ENCODE data around the gene PLXNB1. TPM values are rescaled to one million over a fixed set of nuclear protein-coding genes. Genes with fewer than 3 reads are reported as not detected.
A peak's percentile ranks its signal among the peaks of the same experiment; 100 is the strongest.
"Not testable (repeated sequence)": the region's sequence is repeated elsewhere in the genome, so short reads cannot be mapped to it uniquely, and the experiment has no call there.

The PLXNB1 gene, protein sequence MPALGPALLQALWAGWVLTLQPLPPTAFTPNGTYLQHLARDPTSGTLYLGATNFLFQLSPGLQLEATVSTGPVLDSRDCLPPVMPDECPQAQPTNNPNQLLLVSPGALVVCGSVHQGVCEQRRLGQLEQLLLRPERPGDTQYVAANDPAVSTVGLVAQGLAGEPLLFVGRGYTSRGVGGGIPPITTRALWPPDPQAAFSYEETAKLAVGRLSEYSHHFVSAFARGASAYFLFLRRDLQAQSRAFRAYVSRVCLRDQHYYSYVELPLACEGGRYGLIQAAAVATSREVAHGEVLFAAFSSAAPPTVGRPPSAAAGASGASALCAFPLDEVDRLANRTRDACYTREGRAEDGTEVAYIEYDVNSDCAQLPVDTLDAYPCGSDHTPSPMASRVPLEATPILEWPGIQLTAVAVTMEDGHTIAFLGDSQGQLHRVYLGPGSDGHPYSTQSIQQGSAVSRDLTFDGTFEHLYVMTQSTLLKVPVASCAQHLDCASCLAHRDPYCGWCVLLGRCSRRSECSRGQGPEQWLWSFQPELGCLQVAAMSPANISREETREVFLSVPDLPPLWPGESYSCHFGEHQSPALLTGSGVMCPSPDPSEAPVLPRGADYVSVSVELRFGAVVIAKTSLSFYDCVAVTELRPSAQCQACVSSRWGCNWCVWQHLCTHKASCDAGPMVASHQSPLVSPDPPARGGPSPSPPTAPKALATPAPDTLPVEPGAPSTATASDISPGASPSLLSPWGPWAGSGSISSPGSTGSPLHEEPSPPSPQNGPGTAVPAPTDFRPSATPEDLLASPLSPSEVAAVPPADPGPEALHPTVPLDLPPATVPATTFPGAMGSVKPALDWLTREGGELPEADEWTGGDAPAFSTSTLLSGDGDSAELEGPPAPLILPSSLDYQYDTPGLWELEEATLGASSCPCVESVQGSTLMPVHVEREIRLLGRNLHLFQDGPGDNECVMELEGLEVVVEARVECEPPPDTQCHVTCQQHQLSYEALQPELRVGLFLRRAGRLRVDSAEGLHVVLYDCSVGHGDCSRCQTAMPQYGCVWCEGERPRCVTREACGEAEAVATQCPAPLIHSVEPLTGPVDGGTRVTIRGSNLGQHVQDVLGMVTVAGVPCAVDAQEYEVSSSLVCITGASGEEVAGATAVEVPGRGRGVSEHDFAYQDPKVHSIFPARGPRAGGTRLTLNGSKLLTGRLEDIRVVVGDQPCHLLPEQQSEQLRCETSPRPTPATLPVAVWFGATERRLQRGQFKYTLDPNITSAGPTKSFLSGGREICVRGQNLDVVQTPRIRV (N-terminal part only)
- total RNA-seq = 0.63 TPM

DNA sequence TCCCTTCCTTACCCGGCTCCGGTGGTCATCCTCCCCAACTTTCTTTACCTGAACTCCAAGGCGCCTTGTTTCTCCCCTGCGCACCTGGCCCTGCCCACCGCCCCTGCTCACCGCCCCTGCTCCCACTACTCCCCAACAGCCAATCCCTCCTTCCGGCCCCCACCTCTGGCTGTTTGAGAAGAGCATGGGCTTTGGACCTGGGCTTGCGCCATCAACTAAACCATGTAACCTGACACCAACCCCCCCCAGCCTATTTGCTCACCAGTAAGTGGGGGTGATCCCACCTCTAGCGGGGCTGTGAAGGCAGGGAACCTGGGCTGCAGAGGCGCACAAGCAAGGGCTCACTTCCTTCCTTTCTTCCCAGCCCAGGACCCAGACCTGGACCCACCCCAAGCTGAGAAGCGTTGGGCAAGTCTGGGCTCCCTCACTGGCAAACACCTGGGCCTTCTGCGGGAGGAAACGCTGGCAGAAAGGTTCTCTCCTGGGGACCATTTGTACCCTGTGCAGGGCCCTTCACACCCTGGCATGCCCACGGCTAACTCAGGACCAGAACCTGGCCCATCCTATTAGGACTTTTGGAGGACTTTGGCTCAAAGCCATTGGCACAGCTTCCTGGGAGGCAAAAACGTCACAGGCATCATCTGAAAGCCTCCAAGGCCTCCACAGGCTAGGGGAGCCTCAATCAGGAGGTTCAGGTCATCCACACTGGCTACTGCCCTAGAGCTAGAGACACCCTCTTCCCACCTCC, at the start of gene PLXNB1:
PLXNB1 (minus strand) TSS at position 127 of the 748 bp plus-strand sequence. CDS start 5,475 bp downstream, outside the sequence.
- no peaks in the 10 kb centered on the region for H3K27me3 ChIP-seq (ENCODE audit: insufficient read depth, low read length)
- H3K4me1 ChIP-seq (ENCODE audit: insufficient read depth, low read length) = peaks cover 7% of the 10 kb centered on the region
- H3K9me3 ChIP-seq (ENCODE audit: low read depth, low read length) = no peaks in the 10 kb centered on the region
- peak within 1 kb of the TSS; percentile 47 for H3K4me3 ChIP-seq (ENCODE audit: low read length)

DNA sequence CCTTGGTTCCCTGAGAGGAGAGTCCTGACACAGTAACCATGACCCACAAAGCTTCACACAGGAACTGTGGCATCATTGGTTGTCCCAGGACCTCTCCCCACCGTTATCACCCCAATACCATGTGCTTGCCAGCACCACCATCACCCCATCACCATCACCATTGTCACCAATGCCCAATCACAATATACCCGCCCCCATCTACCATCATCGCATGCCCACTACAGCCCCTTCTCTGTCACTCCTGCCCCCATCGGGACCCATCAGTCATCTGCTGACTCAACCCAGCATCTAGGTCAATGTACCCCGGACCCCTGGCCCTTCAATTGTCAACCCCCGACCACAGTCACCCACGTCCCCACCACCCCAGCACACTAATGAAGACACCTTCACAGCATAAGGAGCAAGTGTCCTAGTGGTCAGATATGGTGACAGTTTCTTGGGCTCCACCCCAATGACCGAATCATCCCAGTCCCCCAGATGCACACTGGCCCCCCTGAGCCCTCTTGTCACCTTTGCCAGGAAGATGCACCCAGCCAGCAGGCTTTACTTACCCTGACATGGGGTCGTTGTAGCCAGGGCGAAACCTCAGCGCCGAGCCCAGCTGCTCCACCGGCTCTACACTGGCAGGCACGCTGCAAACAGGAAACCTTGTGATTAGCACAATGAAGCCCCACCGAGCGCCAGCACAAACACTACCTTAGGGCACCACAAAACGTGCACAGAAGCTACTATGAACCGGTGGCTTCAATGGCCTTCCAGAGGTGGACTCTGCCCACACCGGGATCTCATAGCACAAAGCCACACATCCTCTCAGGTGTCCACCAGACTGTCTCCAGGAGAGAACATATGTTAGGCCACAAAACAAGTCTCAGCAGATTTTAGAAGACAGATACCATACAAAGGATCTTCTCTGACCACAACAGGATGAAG, 49.0 kb upstream of the PLXNB1 start:
- Histone ChIP-seq H3K4me3 (ENCODE audit: low read length) (peak overlapping the region; percentile 1), H3K4me1 (ENCODE audit: insufficient read depth, low read length) (peaks cover 32% of the 10 kb centered on the region), H3K27me3 (ENCODE audit: insufficient read depth, low read length) (no peaks in the 10 kb centered on the region), H3K9me3 (ENCODE audit: low read depth, low read length) (no peaks in the 10 kb centered on the region)

DNA sequence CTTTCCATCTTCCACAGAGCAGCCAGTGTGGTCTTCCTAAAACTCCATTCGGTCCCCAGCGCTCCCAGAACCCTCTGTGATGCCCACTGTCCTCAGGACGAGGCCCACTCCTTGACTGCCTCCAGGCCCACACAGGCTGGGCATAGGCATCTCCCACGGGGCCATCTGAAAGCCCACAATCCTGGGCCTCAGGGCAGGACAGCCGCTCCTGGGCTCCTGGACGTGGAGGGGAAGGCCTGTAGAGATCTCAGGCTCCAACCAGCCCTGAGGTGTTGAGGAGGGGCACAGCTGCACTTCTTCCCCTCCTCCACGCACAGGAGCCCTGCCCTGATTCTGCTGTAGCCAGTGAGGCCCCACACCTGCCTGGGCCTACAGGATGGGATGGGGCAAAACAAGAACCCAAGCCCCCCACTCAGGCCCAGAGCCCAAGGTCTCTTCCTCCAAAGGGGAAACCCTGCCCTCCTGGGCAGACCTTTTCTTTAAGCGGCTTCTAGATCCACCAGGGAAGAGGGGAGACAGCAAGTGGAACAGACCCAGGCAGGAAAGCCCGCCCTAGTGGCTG, 48.2 kb upstream of the PLXNB1 start:
- Histone ChIP-seq H3K4me1 (ENCODE audit: insufficient read depth, low read length) (peaks cover 40% of the 10 kb centered on the region), H3K27me3 (ENCODE audit: insufficient read depth, low read length) (no peaks in the 10 kb centered on the region), H3K4me3 (ENCODE audit: low read length) (no peak overlapping the region), H3K9me3 (ENCODE audit: low read depth, low read length) (no peaks in the 10 kb centered on the region)

DNA sequence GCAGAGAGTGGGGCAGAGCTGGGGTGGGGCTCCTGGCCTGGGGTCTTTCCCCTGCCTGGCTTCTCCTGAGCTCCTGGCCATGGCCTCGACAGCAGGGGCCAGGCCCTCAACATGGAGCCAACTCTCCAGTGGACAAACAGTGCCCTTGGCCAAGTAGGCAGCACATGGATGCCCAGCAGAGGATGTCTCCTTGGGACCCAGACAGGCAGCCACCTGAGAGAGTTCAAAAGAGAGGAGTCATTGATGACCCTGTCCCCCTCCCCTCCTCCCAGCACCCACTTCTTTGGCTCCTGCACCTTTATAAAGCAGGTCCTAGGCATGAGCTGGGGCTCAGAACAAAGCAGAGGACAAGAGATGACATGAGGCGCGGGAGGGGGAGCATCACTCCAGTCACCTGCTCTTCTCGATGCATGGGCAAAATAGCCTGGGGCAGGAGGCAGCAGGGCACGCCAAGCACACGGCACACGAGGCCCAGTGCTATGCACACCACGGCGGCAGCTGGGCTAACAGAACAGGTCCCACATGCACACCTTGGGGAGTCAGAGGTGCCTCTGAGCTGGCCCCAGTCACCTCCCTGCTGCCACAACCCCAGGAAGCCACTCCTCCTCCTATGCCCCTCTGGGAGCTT, 46.7 kb upstream of the PLXNB1 start:
- H3K4me1 ChIP-seq (ENCODE audit: insufficient read depth, low read length) = peaks cover 51% of the 10 kb centered on the region
- H3K27me3 ChIP-seq (ENCODE audit: insufficient read depth, low read length) = no peaks in the 10 kb centered on the region
- H3K9me3 ChIP-seq (ENCODE audit: low read depth, low read length) = no peaks in the 10 kb centered on the region
- H3K4me3 ChIP-seq (ENCODE audit: low read length) = no peak overlapping the region

DNA sequence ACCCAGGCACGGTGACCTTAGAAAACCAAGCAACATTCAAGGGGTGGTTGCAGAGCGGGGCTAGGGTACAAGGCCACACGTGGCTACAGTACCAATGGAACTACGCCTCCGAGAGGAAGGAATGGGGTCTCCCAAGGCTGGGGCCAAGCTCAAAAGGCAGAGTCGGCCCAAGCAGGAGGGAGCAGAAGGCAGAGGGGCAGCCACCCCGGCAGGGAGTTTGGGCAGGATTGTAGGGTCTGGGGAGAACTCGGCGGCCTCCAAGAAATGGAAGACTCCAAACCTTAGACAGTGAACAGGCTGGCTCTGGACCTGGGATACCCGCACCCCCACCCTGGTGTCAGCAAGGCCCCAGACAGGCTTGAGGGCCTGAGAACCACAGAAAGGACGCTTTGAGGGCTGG, 45.3 kb upstream of the PLXNB1 start:
- Histone ChIP-seq H3K4me3 (ENCODE audit: low read length) (no peak overlapping the region), H3K27me3 (ENCODE audit: insufficient read depth, low read length) (no peaks in the 10 kb centered on the region), H3K9me3 (ENCODE audit: low read depth, low read length) (no peaks in the 10 kb centered on the region), H3K4me1 (ENCODE audit: insufficient read depth, low read length) (peaks cover 61% of the 10 kb centered on the region)

DNA sequence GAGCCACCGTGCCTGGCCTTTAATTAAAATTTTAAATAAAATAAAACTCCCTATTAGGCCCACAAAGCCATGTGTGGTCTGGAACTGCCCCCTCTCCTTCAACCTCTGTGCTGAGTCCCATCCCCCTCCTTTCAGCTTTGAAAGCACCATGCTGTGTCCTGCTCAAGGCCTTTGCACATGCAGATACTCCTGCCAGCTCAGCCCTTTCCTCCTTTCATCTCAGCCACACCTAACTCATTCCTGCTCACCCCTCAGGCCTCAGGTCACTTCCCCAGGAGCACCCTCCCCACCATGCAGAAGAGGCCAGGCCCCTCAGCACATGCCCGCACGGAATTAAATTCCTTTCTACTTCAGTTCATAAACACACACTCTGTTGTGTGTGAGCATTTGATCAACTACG, 44.7 kb upstream of the PLXNB1 start:
- Histone ChIP-seq H3K9me3 (ENCODE audit: low read depth, low read length) (no peaks in the 10 kb centered on the region), H3K4me1 (ENCODE audit: insufficient read depth, low read length) (peaks cover 62% of the 10 kb centered on the region), H3K27me3 (ENCODE audit: insufficient read depth, low read length) (no peaks in the 10 kb centered on the region), H3K4me3 (ENCODE audit: low read length) (no peak overlapping the region)

DNA sequence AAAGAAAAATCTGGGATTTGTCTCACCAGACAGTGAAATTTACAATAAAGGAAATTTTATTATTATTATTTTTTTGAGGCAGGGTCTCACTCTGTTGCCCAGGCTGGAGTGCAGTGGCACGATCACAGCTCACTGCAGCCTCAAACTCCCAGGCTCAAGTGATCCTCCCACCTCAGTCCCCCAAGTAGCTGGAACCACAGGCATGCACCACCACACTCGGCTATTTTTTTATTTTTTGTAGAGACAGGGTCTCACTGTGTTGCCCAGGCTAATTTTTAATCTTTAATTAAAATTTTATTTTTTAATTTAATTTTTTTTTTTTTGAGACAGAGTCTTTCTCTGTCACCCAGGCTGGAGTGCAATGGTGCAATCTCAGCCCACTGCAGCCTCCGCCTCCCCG, 44.1 kb upstream of the PLXNB1 start:
- H3K9me3 ChIP-seq (ENCODE audit: low read depth, low read length); H3K4me3 ChIP-seq (ENCODE audit: low read length); H3K27me3 ChIP-seq (ENCODE audit: insufficient read depth, low read length): not testable (repeated sequence)
- peaks cover 62% of the 10 kb centered on the region for H3K4me1 ChIP-seq (ENCODE audit: insufficient read depth, low read length)

DNA sequence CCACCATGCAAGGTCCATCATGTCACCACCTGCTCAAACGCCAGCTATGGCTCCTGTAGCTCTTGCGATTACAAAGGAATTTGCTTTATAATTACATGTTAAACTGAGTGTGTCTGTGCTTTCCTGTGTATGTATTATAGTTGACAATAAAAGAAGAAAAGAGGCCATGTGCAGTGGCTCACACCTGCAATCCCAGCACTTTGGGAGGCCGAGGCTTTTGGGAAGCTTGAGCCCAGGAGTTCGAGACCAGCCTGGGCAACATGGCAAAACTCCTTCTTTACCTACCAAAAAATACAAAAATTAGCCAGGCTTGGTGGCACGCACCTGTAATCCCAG, 43.7 kb upstream of the PLXNB1 start:
- no peak overlapping the region for H3K4me3 ChIP-seq (ENCODE audit: low read length)

DNA sequence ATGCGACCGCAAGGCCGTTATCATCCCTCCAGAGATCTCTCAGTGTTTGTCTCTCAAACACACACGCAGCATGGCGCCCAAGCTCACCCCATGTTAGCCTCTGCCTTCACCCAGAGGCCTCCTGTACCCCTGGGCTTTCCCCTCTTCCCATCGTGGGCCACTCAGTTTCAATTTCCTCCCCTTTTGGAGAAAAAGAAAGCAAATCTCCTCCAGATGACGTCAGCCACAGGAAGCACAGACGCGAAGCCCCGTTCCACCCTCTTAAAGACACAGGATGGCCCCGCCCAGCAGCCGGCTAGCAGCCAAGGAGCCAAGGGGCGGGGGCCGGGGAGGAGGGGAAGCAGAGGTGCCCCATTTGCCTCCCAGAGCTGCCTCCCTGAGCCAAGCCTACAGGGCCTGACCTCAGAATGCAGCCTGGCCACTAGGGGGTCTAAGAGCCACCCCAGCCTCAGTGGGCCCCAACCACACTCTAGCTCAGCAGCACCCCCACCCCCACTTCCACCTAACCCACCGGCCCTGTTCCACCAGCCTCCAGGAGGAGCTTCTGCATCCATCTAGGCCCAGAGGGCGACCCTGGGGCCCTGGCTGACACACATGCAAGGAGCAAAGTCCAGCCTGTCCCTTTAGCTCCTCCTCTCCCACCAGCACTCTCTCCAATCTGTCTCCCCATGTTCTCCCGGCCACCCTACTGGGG, 43.2 kb upstream of the PLXNB1 start:
- no peaks in the 10 kb centered on the region for H3K9me3 ChIP-seq (ENCODE audit: low read depth, low read length)
- H3K4me1 ChIP-seq (ENCODE audit: insufficient read depth, low read length) = peaks cover 62% of the 10 kb centered on the region
- H3K4me3 ChIP-seq (ENCODE audit: low read length) = peak overlapping the region; percentile 81
- no peaks in the 10 kb centered on the region for H3K27me3 ChIP-seq (ENCODE audit: insufficient read depth, low read length)

More for the DNA sequence above, 43.7 kb upstream of the PLXNB1 start:
- H3K27me3 ChIP-seq (ENCODE audit: insufficient read depth, low read length) = no peaks in the 10 kb centered on the region
- no peaks in the 10 kb centered on the region for H3K9me3 ChIP-seq (ENCODE audit: low read depth, low read length)
- H3K4me1 ChIP-seq (ENCODE audit: insufficient read depth, low read length) = peaks cover 62% of the 10 kb centered on the region

DNA sequence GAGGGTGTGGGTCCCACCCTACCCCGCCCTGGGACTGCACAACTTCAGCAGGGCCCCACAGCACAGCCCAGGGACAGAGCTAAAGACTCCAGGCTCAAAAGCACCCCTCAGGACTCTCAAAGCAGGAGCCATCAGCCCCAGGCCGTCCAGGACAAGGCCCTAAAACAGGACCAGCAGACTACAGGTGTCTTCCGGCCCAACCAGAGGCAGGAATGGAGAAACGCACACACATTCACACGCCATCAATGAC, 42.7 kb upstream of the PLXNB1 start:
- no peaks in the 10 kb centered on the region for H3K9me3 ChIP-seq (ENCODE audit: low read depth, low read length)
- no peaks in the 10 kb centered on the region for H3K27me3 ChIP-seq (ENCODE audit: insufficient read depth, low read length)
- H3K4me3 ChIP-seq (ENCODE audit: low read length) = peak overlapping the region; percentile 81
- H3K4me1 ChIP-seq (ENCODE audit: insufficient read depth, low read length) = peaks cover 62% of the 10 kb centered on the region

DNA sequence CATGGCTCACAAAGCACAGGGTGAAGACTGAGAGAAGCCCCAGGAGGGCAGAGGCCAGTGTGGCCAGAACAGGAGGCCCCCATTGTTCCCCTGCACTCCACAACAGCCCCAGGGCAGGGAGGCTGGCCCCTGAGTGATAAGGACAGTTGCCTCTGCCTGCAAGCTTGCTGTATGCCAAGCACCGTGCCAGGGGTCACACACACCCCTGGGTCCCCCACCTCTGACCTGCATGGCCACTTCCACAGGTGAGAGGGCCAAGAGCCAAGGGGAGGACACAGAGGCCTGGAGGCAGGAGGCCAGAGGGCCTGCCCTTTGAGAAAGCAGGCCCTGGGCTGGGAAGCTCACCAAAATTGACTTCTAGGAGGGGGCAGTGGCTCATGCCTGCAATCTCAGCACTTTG, 40.4 kb upstream of the PLXNB1 start:
- H3K4me3 ChIP-seq (ENCODE audit: low read length) = no peak overlapping the region
- no peaks in the 10 kb centered on the region for H3K9me3 ChIP-seq (ENCODE audit: low read depth, low read length)
- peaks cover 78% of the 10 kb centered on the region for H3K4me1 ChIP-seq (ENCODE audit: insufficient read depth, low read length)
- H3K27me3 ChIP-seq (ENCODE audit: insufficient read depth, low read length) = no peaks in the 10 kb centered on the region

DNA sequence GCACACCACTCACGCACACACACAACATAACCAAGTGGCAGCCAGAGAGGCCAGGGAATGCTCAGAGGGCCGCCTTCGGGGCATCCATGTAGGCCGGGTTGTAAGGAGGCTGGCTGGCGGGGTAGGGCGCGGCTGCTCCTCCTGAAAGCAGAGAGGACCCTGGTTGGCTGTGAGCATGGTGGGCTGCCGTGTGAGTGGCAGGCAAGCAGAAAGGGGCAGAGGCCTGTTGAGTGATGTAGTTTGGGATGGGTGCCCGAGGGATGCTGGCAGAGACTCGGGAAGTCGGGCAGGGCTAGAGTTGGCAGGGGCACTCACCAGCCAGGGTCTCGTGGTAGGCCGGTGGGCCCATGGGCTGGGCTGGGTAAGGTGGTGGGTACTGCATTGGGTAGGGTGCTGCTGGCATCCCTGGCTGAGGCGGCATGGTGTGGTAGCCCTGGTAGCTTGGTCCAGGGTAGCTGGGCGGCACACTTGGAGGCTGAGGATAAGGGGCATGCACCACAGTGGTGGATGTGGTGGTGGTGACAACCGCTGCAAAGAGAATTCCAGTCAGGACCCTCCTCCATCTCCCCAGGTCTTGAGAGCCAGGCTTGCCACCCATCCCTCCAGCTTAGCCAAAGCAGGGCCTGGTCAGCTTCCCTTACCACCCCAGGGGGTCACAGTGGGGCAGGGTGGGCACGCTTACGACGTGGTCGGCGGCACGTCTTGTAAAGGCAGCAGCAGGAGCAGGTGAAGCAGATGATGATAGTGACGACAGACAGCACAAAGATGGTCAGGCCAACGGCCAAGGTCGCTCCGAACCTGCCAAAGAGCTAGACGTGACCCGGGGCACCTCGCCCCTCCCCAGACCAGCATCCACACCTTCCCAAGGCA, 39.4 kb upstream of the PLXNB1 start:
- H3K27me3 ChIP-seq (ENCODE audit: insufficient read depth, low read length) = no peaks in the 10 kb centered on the region
- no peak overlapping the region for H3K4me3 ChIP-seq (ENCODE audit: low read length)
- H3K4me1 ChIP-seq (ENCODE audit: insufficient read depth, low read length) = peaks cover 83% of the 10 kb centered on the region
- H3K9me3 ChIP-seq (ENCODE audit: low read depth, low read length) = no peaks in the 10 kb centered on the region

Measured in mononuclear cell (primary cell).